Effector memory CD8-positive, alpha-beta T cell (primary cell): ENCODE measurements around the gene SRSF12.
A peak's percentile ranks its signal among the peaks of the same experiment; 100 is the strongest.

Source experiments
- ATAC-seq: fragments of 150-1000 bp; cut with Tn5 transposase; replicated peaks from 2 replicates; pipeline ENCODE4 v1.10.0; 2021; ENCODE audit warnings: mild to moderate bottlenecking, moderate library complexity
- DNase-seq, 3 experiments: peaks; one replicate each; pipeline ENCODE4 v3.0.0; 2021
- H3K27ac Mint-ChIP-seq, 2 donors: one replicate each; pipeline ENCODE4 v1.8.0; 2022; ENCODE audit warnings: mild to moderate bottlenecking in 2 of 2, mixed read lengths in 2 of 2, moderate library complexity in 2 of 2
- H3K27me3 Mint-ChIP-seq, 2 donors: one replicate each; pipeline ENCODE4 v1.8.0; 2022; ENCODE audit warnings: mixed read lengths in 2 of 2
- H3K36me3 Mint-ChIP-seq: one replicate; pipeline ENCODE4 v1.8.0; 2022; ENCODE audit warnings: mild to moderate bottlenecking, moderate library complexity, mixed read lengths; ENCODE audit not compliant: insufficient read depth
- H3K4me1 Mint-ChIP-seq, 2 donors: one replicate each; pipeline ENCODE4 v1.8.0; 2022; ENCODE audit warnings: low read depth in 2 of 2, mixed read lengths in 2 of 2
- H3K4me3 Mint-ChIP-seq, 2 donors: one replicate each; pipeline ENCODE4 v1.8.0; 2022; ENCODE audit warnings: mild to moderate bottlenecking in 2 of 2, mixed read lengths in 2 of 2, moderate library complexity in 2 of 2
- H3K9me3 Mint-ChIP-seq, 2 donors: one replicate each; pipeline ENCODE4 v1.8.0; 2022; ENCODE audit warnings: mixed read lengths in 2 of 2

The SRSF12 gene

DNA sequence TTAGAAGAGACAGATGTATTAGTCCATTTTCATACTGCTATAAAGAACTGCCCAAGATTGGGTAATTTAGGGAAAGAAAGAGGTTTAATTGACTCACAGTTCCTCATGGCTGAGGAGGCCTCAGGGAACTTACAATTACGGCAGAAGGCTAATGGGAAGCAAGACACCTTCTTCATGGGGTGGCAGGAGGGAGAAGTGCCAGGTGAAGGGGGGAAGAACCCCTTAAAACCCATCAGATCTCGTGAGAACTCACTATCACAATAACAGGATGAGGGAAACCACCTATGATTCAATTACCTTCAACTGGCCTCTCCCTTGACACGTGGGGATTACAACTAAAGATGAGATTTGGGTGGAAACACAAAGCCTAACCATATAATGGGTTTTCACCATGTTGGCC is 66.2 kb downstream of the SRSF12 start:
- peaks cover 5% of the 10 kb centered on the region in 2 donors for H3K4me1 Mint-ChIP-seq
- H3K36me3 Mint-ChIP-seq = peaks cover 3% of the 10 kb centered on the region
- no peak overlapping the region for H3K4me3 Mint-ChIP-seq
- H3K27me3 Mint-ChIP-seq = no peaks in the 10 kb centered on the region
- H3K27ac Mint-ChIP-seq = no peak overlapping the region
- DNase-seq (no peak), ATAC-seq (no peak)
- H3K9me3 Mint-ChIP-seq = no peaks in the 10 kb centered on the region

DNA sequence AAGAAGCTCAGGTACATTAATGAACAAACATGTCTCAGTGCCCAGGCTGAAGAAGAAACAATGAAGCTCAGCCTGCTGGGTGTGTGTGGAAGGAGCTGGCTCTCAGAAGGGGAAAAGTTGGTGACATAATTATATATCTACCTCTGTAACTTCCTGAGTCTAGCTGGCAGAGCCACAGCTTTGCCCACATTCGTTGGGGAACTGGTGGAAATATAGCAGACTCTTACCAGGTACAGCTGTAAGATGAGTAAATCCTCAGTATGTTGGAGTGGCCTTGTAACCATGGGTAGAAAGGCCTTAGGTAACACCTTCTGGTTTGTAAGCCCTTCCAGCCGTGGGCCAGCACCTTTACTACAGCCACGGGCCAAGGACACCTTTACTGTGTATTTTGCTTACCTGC is 67.2 kb downstream of the SRSF12 start:
- Mint-ChIP-seq H3K27ac (peak overlapping the region in 1 of 2 donors; percentile 35), H3K4me3 (no peak overlapping the region), H3K36me3 (peaks cover 3% of the 10 kb centered on the region), H3K4me1 (peaks cover 5% of the 10 kb centered on the region in 2 donors), H3K27me3 (no peaks in the 10 kb centered on the region), H3K9me3 (no peaks in the 10 kb centered on the region)
- no peak for DNase-seq
- no peak for ATAC-seq

DNA sequence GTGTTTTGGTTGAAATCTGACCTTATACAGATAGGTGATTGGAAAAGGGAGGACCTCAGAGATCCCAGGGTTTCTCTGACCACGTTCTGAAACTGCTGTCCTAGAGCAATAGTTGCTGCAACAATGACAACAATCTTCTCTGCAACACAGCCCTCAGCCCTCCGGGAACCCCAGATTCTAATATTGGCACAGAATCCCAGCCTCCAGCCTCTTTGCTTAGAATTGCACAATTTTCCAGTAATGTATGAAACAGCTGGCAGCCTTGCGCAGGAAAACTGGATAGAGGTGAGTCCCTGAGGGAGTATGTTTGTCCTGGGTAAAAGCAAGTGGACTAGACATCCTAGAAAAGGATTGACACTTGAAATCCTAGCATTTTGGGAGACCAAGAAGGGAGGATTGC is 67.7 kb downstream of the SRSF12 start:
- Mint-ChIP-seq H3K36me3 (peaks cover 3% of the 10 kb centered on the region), H3K27me3 (no peaks in the 10 kb centered on the region), H3K4me1 (peaks cover 5% of the 10 kb centered on the region in 2 donors), H3K27ac (peak overlapping the region in 1 of 2 donors; percentile 35), H3K9me3 (no peaks in the 10 kb centered on the region), H3K4me3 (no peak overlapping the region)
- ATAC-seq (no peak), DNase-seq (no peak)

DNA sequence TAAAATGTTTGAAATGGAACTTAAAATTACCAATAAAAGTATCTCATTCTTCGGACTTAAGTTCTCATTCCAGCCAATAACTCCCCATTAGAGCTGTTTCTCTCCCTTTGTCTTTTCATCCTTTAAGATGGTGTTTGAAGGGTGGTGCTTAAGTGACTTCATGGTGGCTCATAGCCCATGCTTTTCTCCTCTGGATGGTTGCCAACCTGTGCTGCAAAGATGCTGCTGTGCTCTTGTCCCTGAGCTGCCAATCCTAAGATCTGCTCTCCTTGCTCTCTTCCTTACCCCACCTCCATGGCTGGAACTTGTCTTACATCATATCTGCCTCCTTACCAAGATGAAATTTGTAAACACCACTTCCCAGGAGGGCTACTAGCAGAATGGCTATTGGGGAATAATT is 68.9 kb downstream of the SRSF12 start:
- DNase-seq = no peak
- no peaks in the 10 kb centered on the region for H3K27me3 Mint-ChIP-seq
- H3K27ac Mint-ChIP-seq = no peak overlapping the region
- no peak for ATAC-seq
- H3K9me3 Mint-ChIP-seq = no peaks in the 10 kb centered on the region
- peaks cover 5% of the 10 kb centered on the region in 2 donors for H3K4me1 Mint-ChIP-seq
- no peak overlapping the region for H3K4me3 Mint-ChIP-seq
- peaks cover 3% of the 10 kb centered on the region for H3K36me3 Mint-ChIP-seq

DNA sequence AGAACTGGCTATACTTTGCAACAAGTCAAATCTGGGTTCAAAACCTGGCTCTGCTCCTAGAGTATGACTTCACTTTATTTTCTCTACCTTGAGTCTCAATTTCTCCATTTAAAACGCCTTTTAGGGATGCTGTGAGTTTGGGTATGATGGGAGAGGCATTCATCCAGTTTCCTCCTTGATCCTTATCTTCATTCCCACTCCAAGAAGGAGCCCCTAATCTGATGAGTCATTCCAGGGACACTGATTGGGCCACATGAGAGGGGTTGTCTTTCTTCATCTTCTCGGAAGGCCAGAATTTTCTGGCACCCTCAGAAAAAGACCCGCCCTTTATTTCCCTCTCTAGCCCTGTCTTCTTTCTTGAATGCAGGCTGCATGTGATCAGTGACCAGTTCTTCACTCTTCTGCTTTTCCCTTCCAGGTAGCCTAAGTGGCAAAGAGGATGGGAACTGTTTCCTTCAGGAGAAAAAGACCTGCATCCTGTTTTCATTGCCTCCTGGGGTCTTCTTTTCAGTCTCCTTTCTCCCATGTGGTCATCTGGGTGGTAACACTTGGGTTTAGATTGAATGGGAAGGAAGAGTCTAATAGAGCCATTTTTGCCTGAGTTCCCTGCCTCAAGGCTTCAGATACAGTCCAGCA is 69.5 kb downstream of the SRSF12 start:
- H3K36me3 Mint-ChIP-seq = peaks cover 3% of the 10 kb centered on the region
- no peak overlapping the region for H3K27ac Mint-ChIP-seq
- H3K27me3 Mint-ChIP-seq = no peaks in the 10 kb centered on the region
- no peak overlapping the region for H3K4me3 Mint-ChIP-seq
- H3K4me1 Mint-ChIP-seq = peaks cover 5% of the 10 kb centered on the region in 2 donors
- no peaks in the 10 kb centered on the region for H3K9me3 Mint-ChIP-seq
- no peak for ATAC-seq
- DNase-seq = no peak

DNA sequence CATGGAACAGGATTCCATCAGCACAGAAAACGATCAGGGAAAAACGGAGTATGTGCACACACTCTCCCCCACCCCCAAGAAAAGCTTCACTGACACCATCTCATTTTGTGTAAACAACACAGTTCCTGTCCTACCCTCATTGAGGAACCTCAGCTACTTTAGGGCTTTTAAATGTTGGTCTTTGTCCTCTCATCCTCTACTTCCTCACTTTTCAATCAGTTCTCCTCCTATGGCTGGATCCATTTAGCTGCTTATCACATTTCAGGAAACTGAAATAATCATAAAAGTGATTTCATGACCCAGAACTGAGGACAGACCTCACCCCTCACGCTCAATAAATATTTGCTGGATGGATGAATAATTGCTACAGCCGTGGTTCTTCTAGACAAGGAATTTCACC is 70.4 kb downstream of the SRSF12 start:
- H3K4me3 Mint-ChIP-seq = no peak overlapping the region
- H3K27me3 Mint-ChIP-seq = no peaks in the 10 kb centered on the region
- peaks cover 5 to 7% of the 10 kb centered on the region in 2 donors for H3K4me1 Mint-ChIP-seq

More for the DNA sequence above, 70.4 kb downstream of the SRSF12 start:
- H3K27ac Mint-ChIP-seq = no peak overlapping the region
- no peak for ATAC-seq
- DNase-seq = no peak
- no peaks in the 10 kb centered on the region for H3K9me3 Mint-ChIP-seq
- peaks cover 3% of the 10 kb centered on the region for H3K36me3 Mint-ChIP-seq
